Astrocyte (in vitro differentiated cells and primary cell): ENCODE results near the gene WWP2. TPM values are rescaled to one million over a fixed set of nuclear protein-coding genes. Genes with fewer than 3 reads are reported as not detected.
A peak's percentile ranks its signal among the peaks of the same experiment; 100 is the strongest.
"Not testable (repeated sequence)": the region's sequence is repeated elsewhere in the genome, so short reads cannot be mapped to it uniquely, and the experiment has no call there.

Source experiments
- DNase-seq: peaks from one replicate; pipeline ENCODE4 v3.0.0-alpha.2; 2010; ENCODE audit warnings: low read depth
- FAIRE-seq: peaks from 2 replicates; lab custom pipeline; 2011; peaks lifted over from hg19 to GRCh38; lab: Jason Lieb, UNC
- H2AFZ ChIP-seq: 2 replicates; pipeline ENCODE4 v1.6.0; 2012; ENCODE audit warnings: low read depth, low read length, inconsistent platforms
- H3K27ac ChIP-seq: 2 replicates; pipeline ENCODE4 v1.5.1; 2011; ENCODE audit warnings: low read depth, low read length, inconsistent platforms
- H3K27me3 ChIP-seq: 2 replicates; pipeline ENCODE4 v1.6.0; 2011; ENCODE audit warnings: low read length, inconsistent platforms; ENCODE audit not compliant: insufficient read depth
- H3K36me3 ChIP-seq: 2 replicates; pipeline ENCODE4 v1.5.1; 2011; ENCODE audit warnings: low read length, inconsistent platforms; ENCODE audit not compliant: insufficient read depth
- H3K4me1 ChIP-seq: 2 replicates; pipeline ENCODE4 v1.5.1; 2011; ENCODE audit warnings: low read length, inconsistent platforms; ENCODE audit not compliant: insufficient read depth
- H3K4me2 ChIP-seq: 2 replicates; pipeline ENCODE4 v1.6.0; 2012; ENCODE audit warnings: low read length, inconsistent platforms
- H3K4me3 ChIP-seq: 2 replicates; pipeline ENCODE4 v1.5.1; 2011; ENCODE audit warnings: low read depth, mild to moderate bottlenecking, low read length, inconsistent platforms; ENCODE audit not compliant: insufficient read depth
- H3K79me2 ChIP-seq: 2 replicates; pipeline ENCODE4 v1.6.0; 2012; ENCODE audit warnings: mild to moderate bottlenecking, low read length, inconsistent platforms; ENCODE audit not compliant: insufficient read depth
- H3K9ac ChIP-seq: 2 replicates; pipeline ENCODE4 v1.6.0; 2012; ENCODE audit warnings: mild to moderate bottlenecking, low read length, inconsistent platforms
- H3K9me3 ChIP-seq: 2 replicates; pipeline ENCODE4 v1.5.1; 2012; ENCODE audit warnings: low read depth, mild to moderate bottlenecking, low read length, inconsistent platforms; ENCODE audit not compliant: insufficient read depth
- H4K20me1 ChIP-seq: 2 replicates; pipeline ENCODE4 v1.6.0; 2012; ENCODE audit warnings: low read length, inconsistent platforms; ENCODE audit not compliant: insufficient read depth
- H3K27ac Mint-ChIP-seq: one replicate; pipeline ENCODE4 v1.8.0; 2021; ENCODE audit warnings: mild to moderate bottlenecking, mixed read lengths; ENCODE audit not compliant: unreplicated experiment
- H3K27me3 Mint-ChIP-seq: one replicate; pipeline ENCODE4 v1.8.0; 2021; ENCODE audit warnings: low read depth, mixed read lengths; ENCODE audit not compliant: unreplicated experiment
- H3K36me3 Mint-ChIP-seq: one replicate; pipeline ENCODE4 v1.8.0; 2021; ENCODE audit warnings: low read depth, mixed read lengths; ENCODE audit not compliant: unreplicated experiment
- H3K4me1 Mint-ChIP-seq: one replicate; pipeline ENCODE4 v1.8.0; 2021; ENCODE audit warnings: low read depth, mixed read lengths; ENCODE audit not compliant: unreplicated experiment
- H3K4me3 Mint-ChIP-seq: one replicate; pipeline ENCODE4 v1.8.0; 2021; ENCODE audit warnings: mild to moderate bottlenecking, moderate library complexity, mixed read lengths; ENCODE audit not compliant: unreplicated experiment
- H3K9me3 Mint-ChIP-seq: one replicate; pipeline ENCODE4 v1.8.0; 2021; ENCODE audit warnings: mild to moderate bottlenecking, mixed read lengths; ENCODE audit not compliant: unreplicated experiment
- CTCF ChIP-seq: IDR thresholded peaks from 2 replicates; pipeline ENCODE4 v1.5.1; 2011; ENCODE audit warnings: low read depth, mild to moderate bottlenecking, inconsistent platforms, low read length, moderate library complexity; ENCODE audit not compliant: insufficient read depth
- EZH2 ChIP-seq: IDR thresholded peaks from 2 replicates; pipeline ENCODE4 v1.6.1; 2012; ENCODE audit warnings: mild to moderate bottlenecking, low read length, inconsistent platforms; ENCODE audit not compliant: insufficient read depth
- total RNA-seq: library from RNA; stranded (reverse); gene quantifications from 2 replicates; pipeline ENCODE4 v1.2.1, GENCODE V29; 2021

Gene WWP2
- total RNA-seq, 1 donor from 2014 or later = 28.7 TPM

- Mint-ChIP-seq H3K4me1 (no peaks in the 10 kb centered on the region), H3K36me3 (peaks cover 10% of the 10 kb centered on the region), H3K4me3 (no peak overlapping the region), H3K9me3 (no peaks in the 10 kb centered on the region), H3K27me3 (no peaks in the 10 kb centered on the region), H3K27ac (no peak overlapping the region)
- H3K4me3 ChIP-seq = no peak overlapping the region
- no peak overlapping the region for H2AFZ ChIP-seq
- H3K27me3 ChIP-seq = no peaks in the 10 kb centered on the region
- peaks cover 5% of the 10 kb centered on the region for H3K36me3 ChIP-seq
- no peak for TF ChIP-seq CTCF
- no peak for TF ChIP-seq EZH2
- H3K79me2 ChIP-seq = no peaks in the 10 kb centered on the region
- H3K9ac ChIP-seq = no peak overlapping the region
- no peak overlapping the region for H3K4me2 ChIP-seq
- FAIRE-seq (no peak), DNase-seq (no peak)
- no peak overlapping the region for H3K27ac ChIP-seq
- H4K20me1 ChIP-seq = no peaks in the 10 kb centered on the region
- no peaks in the 10 kb centered on the region for H3K9me3 ChIP-seq
- no peaks in the 10 kb centered on the region for H3K4me1 ChIP-seq
These were observed 25.8 kb downstream of the WWP2 start for GRCh38 chr16:69787883-69788282.

GRCh38 chr16:69791391-69791847 is 29.3 kb downstream of the WWP2 start:
- not testable (repeated sequence) for H3K27me3 ChIP-seq, H3K27me3 Mint-ChIP-seq, H3K36me3 ChIP-seq, H3K4me1 ChIP-seq, H3K9ac ChIP-seq, H3K27ac Mint-ChIP-seq, DNase-seq, H3K4me3 ChIP-seq, H4K20me1 ChIP-seq, H2AFZ ChIP-seq, H3K36me3 Mint-ChIP-seq, H3K4me3 Mint-ChIP-seq, H3K27ac ChIP-seq, H3K79me2 ChIP-seq, FAIRE-seq, H3K4me1 Mint-ChIP-seq, H3K9me3 Mint-ChIP-seq, H3K4me2 ChIP-seq, H3K9me3 ChIP-seq

GRCh38 chr16:69793526-69793925 is 31.4 kb downstream of the WWP2 start:
- H3K4me1 Mint-ChIP-seq = peaks cover under 1% of the 10 kb centered on the region
- TF ChIP-seq EZH2 (no peak), CTCF (no peak)
- Histone ChIP-seq H3K4me1 (peaks cover 7% of the 10 kb centered on the region), H3K4me3 (no peak overlapping the region), H3K36me3 (peaks cover 2% of the 10 kb centered on the region), H3K27ac (no peak overlapping the region), H4K20me1 (no peaks in the 10 kb centered on the region), H3K9ac (no peak overlapping the region), H3K4me2 (no peak overlapping the region), H3K9me3 (no peaks in the 10 kb centered on the region), H2AFZ (no peak overlapping the region), H3K27me3 (no peaks in the 10 kb centered on the region), H3K79me2 (no peaks in the 10 kb centered on the region)
- H3K36me3 Mint-ChIP-seq = peaks cover 5% of the 10 kb centered on the region
- H3K4me3 Mint-ChIP-seq = peak overlapping the region; percentile 16
- no peak for FAIRE-seq
- no peak for DNase-seq
- H3K27me3 Mint-ChIP-seq = no peaks in the 10 kb centered on the region
- no peak overlapping the region for H3K27ac Mint-ChIP-seq
- H3K9me3 Mint-ChIP-seq = no peaks in the 10 kb centered on the region
